Keratinocyte (primary cell): ENCODE results near the gene KCNMA1. TPM values are rescaled to one million over a fixed set of nuclear protein-coding genes. Genes with fewer than 3 reads are reported as not detected.

ENCODE experiments used
- DNase-seq: peaks from one replicate; pipeline ENCODE4 v3.0.0-alpha.2; 2011; ENCODE audit warnings: low read depth, missing footprints, low spot score
- FAIRE-seq: peaks from 2 replicates; lab custom pipeline; 2011; peaks lifted over from hg19 to GRCh38; lab: Jason Lieb, UNC
- H2AFZ ChIP-seq: 2 replicates; pipeline ENCODE4 v1.6.0; 2012; ENCODE audit warnings: low read length, control low read depth, inconsistent platforms; ENCODE audit not compliant: control insufficient read depth
- H3K27ac ChIP-seq: 2 replicates; pipeline ENCODE4 v1.5.1; 2011; ENCODE audit warnings: low read length; ENCODE audit not compliant: control insufficient read depth, insufficient read depth
- H3K27me3 ChIP-seq: 3 replicates; pipeline ENCODE4 v1.6.0; 2011; ENCODE audit warnings: low read length; ENCODE audit not compliant: control insufficient read depth, insufficient read depth; ENCODE audit errors: extremely low read depth
- H3K36me3 ChIP-seq, 2 experiments: 2 replicates in 1 of 2; 3 replicates in 1 of 2; pipeline ENCODE4 v1.5.1; 2011; ENCODE audit warnings: low read length in 2 of 2, mild to moderate bottlenecking in 1 of 2; ENCODE audit not compliant: control insufficient read depth in 2 of 2, insufficient read depth in 2 of 2; ENCODE audit errors: extremely low read depth in 1 of 2
- H3K4me1 ChIP-seq: 3 replicates; pipeline ENCODE4 v1.5.1; 2011; ENCODE audit warnings: low read length; ENCODE audit not compliant: control insufficient read depth, insufficient read depth; ENCODE audit errors: extremely low read depth
- H3K4me2 ChIP-seq: 3 replicates; pipeline ENCODE4 v1.6.0; 2011; ENCODE audit warnings: low read depth, low read length; ENCODE audit not compliant: control insufficient read depth, insufficient read depth; ENCODE audit errors: extremely low read depth
- H3K4me3 ChIP-seq, 3 experiments: fragments of 200-600 bp in 1 of 3; sonication (generic) in 1 of 3; 2 replicates in 2 of 3; 3 replicates in 1 of 3; pipeline ENCODE4 v1.5.1; 2011 to 2016; ENCODE audit warnings: low read length in 3 of 3, mild to moderate bottlenecking in 3 of 3, control low read depth in 2 of 3, inconsistent platforms in 1 of 3, low read depth in 1 of 3, mixed read lengths in 1 of 3, mixed run types in 1 of 3, moderate library complexity in 1 of 3; ENCODE audit not compliant: control insufficient read depth in 2 of 3, insufficient read depth in 2 of 3; ENCODE audit errors: extremely low read depth in 1 of 3
- H3K79me2 ChIP-seq: 2 replicates; pipeline ENCODE4 v1.6.0; 2012; ENCODE audit warnings: low read length; ENCODE audit not compliant: control insufficient read depth, insufficient read depth
- H3K9ac ChIP-seq: 3 replicates; pipeline ENCODE4 v1.6.0; 2011; ENCODE audit warnings: low read length; ENCODE audit not compliant: control insufficient read depth, insufficient read depth; ENCODE audit errors: extremely low read depth
- H3K9me1 ChIP-seq: 3 replicates; pipeline ENCODE4 v1.6.0; 2011; ENCODE audit warnings: low read length; ENCODE audit not compliant: control insufficient read depth, insufficient read depth; ENCODE audit errors: extremely low read depth
- H3K9me3 ChIP-seq: 2 replicates; pipeline ENCODE4 v1.5.1; 2012; ENCODE audit warnings: low read depth, low read length; ENCODE audit not compliant: control insufficient read depth
- H4K20me1 ChIP-seq: 3 replicates; pipeline ENCODE4 v1.6.0; 2011; ENCODE audit warnings: low read length; ENCODE audit not compliant: control insufficient read depth, insufficient read depth; ENCODE audit errors: extremely low read depth
- EZH2 ChIP-seq: IDR thresholded peaks from one replicate; pipeline ENCODE4 v1.6.1; 2012; ENCODE audit warnings: inconsistent platforms, mild to moderate bottlenecking, low read length, moderate library complexity
- dilution Hi-C: fragments of 300-500 bp; cut with MboI; formaldehyde crosslinking; loops from one replicate; pipeline ENCODE4 v1.7.0; 2020; ENCODE audit warnings: low sequenced_read_pairs; ENCODE audit not compliant: extremely low pct_ligation_motif_present
- polyA plus RNA-seq, 5 experiments: library from polyadenylated mRNA; depleted of rRNA in 3 of 5; stranded (reverse) in 3 of 5; stranded (forward) in 1 of 5; unstranded in 1 of 5; fragments of >200 nt; gene quantifications; 1 replicate in 1 of 5; 2 replicates in 3 of 5; 3 replicates in 1 of 5; pipeline versions ENCODE4 v1.2.1 to v1.2.3, GENCODE V29; 2011 to 2012; ENCODE audit warnings: missing spikeins in 2 of 5, low read depth in 1 of 5, low replicate concordance in 1 of 5
- TF ChIP-seq, protein P1 (sequence below), 3 experiments: IDR thresholded peaks in 1 of 3; conservative IDR thresholded peaks in 1 of 3; optimal IDR thresholded peaks in 1 of 3; 2 replicates in 2 of 3; 3 replicates in 1 of 3; pipeline versions ENCODE3 to v1.5.1; 2011; ENCODE audit warnings: low read length in 3 of 3, mild to moderate bottlenecking in 3 of 3, moderate library complexity in 2 of 3, control low read depth in 1 of 3, inconsistent platforms in 1 of 3; ENCODE audit not compliant: insufficient read depth in 2 of 3; ENCODE audit errors: extremely low read depth in 1 of 3

KCNMA1 gene
- polyA plus RNA-seq, 1 donor (not counting 4 experiments of a cell fraction or from before 2014, with no cell fraction given) = 6.3 TPM

- H3K9ac ChIP-seq = no peak overlapping the region
- no peak for DNase-seq
- dilution Hi-C loops = no loop called here
- no peaks in the 10 kb centered on the region for H3K4me1 ChIP-seq
- no peak overlapping the region for H2AFZ ChIP-seq
- H3K36me3 ChIP-seq = no peaks in the 10 kb centered on the region
- H3K9me1 ChIP-seq = no peaks in the 10 kb centered on the region
- H3K27me3 ChIP-seq = no peaks in the 10 kb centered on the region
- H3K4me2 ChIP-seq = no peak overlapping the region
- H3K4me3 ChIP-seq = no peak overlapping the region
- H3K9me3 ChIP-seq = no peaks in the 10 kb centered on the region
- FAIRE-seq = no peak
- TF ChIP-seq, protein P1, sequence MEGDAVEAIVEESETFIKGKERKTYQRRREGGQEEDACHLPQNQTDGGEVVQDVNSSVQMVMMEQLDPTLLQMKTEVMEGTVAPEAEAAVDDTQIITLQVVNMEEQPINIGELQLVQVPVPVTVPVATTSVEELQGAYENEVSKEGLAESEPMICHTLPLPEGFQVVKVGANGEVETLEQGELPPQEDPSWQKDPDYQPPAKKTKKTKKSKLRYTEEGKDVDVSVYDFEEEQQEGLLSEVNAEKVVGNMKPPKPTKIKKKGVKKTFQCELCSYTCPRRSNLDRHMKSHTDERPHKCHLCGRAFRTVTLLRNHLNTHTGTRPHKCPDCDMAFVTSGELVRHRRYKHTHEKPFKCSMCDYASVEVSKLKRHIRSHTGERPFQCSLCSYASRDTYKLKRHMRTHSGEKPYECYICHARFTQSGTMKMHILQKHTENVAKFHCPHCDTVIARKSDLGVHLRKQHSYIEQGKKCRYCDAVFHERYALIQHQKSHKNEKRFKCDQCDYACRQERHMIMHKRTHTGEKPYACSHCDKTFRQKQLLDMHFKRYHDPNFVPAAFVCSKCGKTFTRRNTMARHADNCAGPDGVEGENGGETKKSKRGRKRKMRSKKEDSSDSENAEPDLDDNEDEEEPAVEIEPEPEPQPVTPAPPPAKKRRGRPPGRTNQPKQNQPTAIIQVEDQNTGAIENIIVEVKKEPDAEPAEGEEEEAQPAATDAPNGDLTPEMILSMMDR (optimal IDR thresholded peaks at IDR 0.05 in 1 of 3, IDR thresholded peaks at IDR 0.05 in 1 of 3, conservative IDR thresholded peaks at IDR 0.05 in 1 of 3; ENCODE audit: extremely low read depth in 1 of 3, insufficient read depth in 2 of 3, low read length in 3 of 3) = no peak
- TF ChIP-seq EZH2 = no peak
- H3K27ac ChIP-seq = no peak overlapping the region
- no peaks in the 10 kb centered on the region for H4K20me1 ChIP-seq
- H3K79me2 ChIP-seq = no peaks in the 10 kb centered on the region
Observed at GRCh38 chr10:76962851-76963250, 674.8 kb downstream of the KCNMA1 start.

DNA sequence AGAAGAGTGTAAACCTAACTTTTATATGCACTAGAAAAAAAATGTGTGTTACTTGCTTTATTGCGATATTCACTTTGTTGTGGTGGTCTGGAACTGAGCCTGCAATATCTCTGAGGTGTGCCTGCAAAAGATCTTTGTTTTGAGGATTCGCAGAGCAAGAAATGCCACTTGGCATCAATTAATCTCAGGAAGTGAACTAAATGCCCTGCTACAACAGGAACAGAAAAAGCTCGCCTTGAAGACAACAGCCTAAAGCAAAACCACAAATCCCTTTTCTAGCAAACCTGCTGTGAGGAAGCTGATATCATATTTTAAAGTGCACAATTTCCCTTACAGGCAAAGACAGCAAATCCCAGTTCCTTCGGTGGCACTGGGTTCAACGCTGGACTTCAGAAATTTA, 675.8 kb downstream of the KCNMA1 start:
- dilution Hi-C loops = no loop called here

More for the DNA sequence above, 675.8 kb downstream of the KCNMA1 start:
- no peak overlapping the region for H3K27ac ChIP-seq
- no peak overlapping the region for H3K4me3 ChIP-seq
- no peaks in the 10 kb centered on the region for H3K79me2 ChIP-seq
- no peaks in the 10 kb centered on the region for H3K9me1 ChIP-seq
- H2AFZ ChIP-seq = no peak overlapping the region
- H4K20me1 ChIP-seq = no peaks in the 10 kb centered on the region
- H3K4me1 ChIP-seq = no peaks in the 10 kb centered on the region
- H3K27me3 ChIP-seq = no peaks in the 10 kb centered on the region
- no peak overlapping the region for H3K9ac ChIP-seq
- DNase-seq (no peak), FAIRE-seq (no peak)
- no peak for TF ChIP-seq EZH2
- TF ChIP-seq, protein P1 (optimal IDR thresholded peaks at IDR 0.05 in 1 of 3, IDR thresholded peaks at IDR 0.05 in 1 of 3, conservative IDR thresholded peaks at IDR 0.05 in 1 of 3; ENCODE audit: extremely low read depth in 1 of 3, insufficient read depth in 2 of 3, low read length in 3 of 3) = no peak
- no peaks in the 10 kb centered on the region for H3K36me3 ChIP-seq
- no peaks in the 10 kb centered on the region for H3K9me3 ChIP-seq
- no peak overlapping the region for H3K4me2 ChIP-seq
